Measurements from ENCODE around the gene FKBP5.
A peak's percentile ranks its signal among the peaks of the same experiment; 100 is the strongest.
"Not testable (repeated sequence)": the region's sequence is repeated elsewhere in the genome, so short reads cannot be mapped to it uniquely, and the experiment has no call there.

Gene FKBP5

DNA sequence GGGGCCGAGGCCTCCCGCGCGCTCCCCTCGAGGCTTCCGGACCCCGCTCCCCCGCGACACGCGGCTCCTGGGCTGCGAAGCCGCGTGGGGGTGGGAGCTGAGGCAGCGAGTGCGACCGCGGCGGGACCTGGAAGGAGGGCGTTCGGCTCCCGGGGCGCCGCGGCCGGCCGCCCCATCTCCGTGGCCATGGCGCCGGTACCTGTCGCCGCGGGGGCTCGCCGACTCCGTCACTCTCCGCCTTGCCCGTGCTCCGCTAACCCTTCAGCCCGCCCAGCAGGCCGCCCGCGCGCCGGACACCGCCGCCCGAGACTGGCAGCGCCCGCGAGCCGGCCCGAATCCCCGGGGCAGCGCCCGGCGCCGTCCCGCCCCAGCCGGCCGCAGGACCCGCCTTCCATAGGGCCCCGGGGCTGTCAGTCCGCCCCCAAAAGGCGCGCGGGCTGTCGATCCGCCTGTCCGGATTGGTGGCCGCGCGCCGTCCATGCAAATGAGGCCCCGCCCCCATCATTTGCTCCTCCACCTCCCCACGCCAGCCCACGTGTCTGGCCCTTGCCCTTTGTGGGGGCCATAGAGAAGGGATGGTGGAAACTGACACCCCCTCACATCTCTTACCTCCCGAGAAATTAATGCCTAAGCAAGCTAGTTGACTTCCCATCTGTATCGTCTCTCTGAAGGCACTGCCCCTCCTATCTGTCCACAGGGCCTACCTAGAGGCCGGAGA lies at the start of gene FKBP5:
FKBP5 (minus strand) TSS at position 311 of the 718 bp plus-strand sequence. CDS start 46,091 bp downstream, outside the sequence.
- peak; percentile 86 to 90 for DNase-seq (ENCODE audit: low read depth in 2 of 2)

DNA sequence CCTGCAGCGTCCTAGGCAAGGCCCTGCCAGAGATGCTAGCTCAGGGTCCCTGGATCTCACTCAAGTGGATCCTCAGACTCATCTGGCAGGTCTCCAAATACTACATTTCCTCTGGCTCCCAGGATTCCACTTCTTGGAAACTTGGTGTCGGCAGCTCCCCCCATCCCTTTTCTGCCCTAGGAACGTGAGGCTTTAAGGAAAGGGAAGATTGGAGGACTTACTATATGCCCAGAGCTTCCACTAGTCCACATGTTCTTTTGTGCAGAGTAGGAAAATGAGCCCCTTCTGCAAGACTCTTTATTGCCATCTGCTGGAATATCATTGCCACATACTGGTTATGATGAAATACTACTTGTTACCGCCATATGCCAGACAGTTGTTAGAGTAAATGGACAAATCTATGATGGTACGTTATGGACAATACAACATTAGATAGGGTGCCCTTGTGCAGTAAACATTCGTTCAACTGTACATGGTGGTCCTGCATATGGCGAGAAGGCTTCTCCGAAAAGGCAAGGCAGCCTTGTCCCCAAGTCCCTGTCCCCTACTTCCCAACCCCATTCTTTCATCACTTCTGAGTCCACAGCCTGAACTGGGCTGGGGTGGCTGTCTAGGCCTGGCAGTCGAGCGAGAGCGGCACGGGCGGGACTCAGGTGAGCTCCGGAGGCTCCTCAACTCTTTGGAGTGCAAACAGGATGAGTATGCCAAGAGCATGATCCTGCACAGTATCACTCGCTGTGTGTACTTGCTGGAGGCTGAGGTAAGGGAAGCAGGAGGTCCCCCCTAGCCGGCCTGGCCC lies 48.9 kb upstream of the FKBP5 start:
- no peak for DNase-seq (ENCODE audit: low read depth in 2 of 2)

DNA sequence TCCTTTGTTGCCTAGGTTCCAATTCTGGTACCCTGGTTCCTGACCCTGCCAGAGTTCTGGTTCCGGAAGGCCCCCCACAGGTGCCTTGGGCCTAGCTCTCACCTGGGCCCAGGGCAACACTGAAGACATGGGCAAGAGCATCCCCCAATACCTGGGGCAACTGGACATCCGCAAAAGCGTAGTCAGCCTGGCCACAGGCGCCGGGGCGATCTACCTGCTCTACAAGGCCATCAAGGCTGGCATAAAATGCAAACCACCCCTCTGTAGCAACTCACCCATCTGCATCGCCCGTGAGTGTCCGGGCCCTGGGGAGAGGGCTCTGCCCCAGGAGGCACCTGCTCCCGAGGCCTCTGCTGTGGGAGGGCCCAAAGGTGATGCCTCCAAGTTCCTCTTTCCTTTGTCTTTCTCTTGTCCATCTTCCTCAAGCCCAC lies 48.3 kb upstream of the FKBP5 start, which contains the start of gene ARMC12:
ARMC12 (plus strand) TSS at position 51 of the 431 bp plus-strand sequence; CDS start at position 128, 77 bp downstream.
- DNase-seq (ENCODE audit: low read depth in 2 of 2), result no peak

DNA sequence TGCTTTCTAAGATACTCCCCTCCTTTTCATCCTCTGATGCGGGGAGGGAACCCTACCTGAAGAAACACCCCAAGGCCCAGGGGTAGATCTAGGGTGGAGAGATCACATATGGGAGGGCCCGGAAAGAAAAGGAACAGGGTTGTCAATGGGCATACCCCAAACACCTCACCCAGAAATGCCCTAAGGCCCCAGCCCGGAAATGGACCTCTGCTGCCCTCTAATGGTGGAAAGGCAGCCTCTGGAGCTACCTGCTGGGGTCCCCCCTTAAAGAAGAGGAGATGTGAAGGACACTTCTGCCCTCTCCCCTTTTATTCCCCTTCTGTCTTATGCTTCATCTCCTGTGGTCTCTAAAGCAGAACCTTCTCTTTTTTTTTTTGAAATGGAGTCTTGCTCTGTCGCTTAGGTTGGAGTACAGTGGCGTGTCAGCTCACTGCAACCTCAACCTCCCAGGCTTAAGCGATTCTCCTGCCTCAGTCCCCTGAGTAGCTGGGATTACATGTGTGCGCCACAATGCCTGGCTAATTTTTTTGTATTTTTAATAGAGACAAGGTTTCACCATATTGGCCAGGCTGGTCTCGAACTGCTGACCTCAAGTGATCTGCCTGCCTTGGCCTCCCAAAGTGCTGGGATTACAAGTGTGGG lies 47.7 kb upstream of the FKBP5 start:
- DNase-seq (ENCODE audit: low read depth in 2 of 2), result peak in 1 of 2 donors; percentile 79

DNA sequence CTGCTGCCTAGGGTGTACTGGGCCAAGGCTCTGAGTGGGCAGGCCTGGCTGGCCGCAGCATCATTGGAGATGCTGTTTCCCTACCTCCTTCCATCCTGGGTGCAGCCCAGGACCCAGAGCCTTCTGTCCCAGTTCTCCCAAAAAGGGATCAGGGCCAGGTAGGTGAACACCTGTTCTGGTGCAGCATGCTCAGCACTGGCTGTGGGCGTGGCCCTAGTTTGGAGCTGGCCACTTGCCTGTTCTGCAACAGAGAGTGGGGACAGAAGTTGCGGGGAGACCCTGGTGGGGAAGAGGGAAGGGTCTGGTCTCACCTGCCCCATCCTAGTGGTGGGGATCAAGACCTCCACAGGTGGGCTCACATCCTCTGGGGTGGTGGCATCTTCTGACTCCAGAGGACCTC lies 46.7 kb upstream of the FKBP5 start:
- DNase-seq (ENCODE audit: low read depth in 2 of 2), result no peak

DNA sequence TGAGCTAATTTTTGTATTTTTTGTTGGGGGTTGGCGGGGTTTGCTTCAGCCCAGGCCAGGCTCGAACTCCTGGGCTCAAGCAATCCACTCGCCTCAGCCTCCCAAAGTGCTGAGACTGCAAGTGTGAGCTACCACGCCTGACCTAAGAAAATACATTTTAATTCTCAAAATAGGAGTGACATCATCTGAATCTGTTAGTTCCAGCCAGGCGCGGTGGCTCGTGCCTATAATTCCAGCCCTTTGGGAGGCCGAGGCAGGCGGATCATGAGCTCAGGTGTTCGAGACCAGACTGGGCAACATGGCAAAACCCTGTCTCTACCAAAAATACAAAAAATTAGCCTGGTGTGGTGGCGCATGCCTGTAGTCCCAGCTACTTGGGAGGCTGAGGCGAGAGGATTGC lies 45.6 kb upstream of the FKBP5 start:
- DNase-seq (ENCODE audit: low read depth in 2 of 2), result not testable (repeated sequence)

DNA sequence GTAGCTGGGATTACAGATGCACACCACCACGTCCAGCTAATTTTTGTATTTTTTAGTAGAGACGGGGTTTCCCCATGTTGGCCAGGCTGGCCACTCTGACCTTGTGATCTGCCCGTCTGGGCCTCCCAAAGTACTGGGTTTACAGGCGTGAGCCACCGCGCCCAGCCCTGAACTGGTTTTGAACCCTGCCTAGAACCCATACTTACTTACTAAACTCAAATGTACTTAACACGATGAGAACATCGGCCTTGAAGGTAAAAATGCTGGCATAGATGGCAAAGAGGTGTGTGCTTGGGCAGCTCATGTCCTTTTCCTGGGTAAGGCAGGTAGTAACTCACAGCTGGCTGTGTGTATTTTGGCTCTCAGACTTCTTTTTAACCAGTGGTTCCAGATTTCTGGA lies 44.9 kb upstream of the FKBP5 start:
- no peak for DNase-seq (ENCODE audit: low read depth in 2 of 2)

DNA sequence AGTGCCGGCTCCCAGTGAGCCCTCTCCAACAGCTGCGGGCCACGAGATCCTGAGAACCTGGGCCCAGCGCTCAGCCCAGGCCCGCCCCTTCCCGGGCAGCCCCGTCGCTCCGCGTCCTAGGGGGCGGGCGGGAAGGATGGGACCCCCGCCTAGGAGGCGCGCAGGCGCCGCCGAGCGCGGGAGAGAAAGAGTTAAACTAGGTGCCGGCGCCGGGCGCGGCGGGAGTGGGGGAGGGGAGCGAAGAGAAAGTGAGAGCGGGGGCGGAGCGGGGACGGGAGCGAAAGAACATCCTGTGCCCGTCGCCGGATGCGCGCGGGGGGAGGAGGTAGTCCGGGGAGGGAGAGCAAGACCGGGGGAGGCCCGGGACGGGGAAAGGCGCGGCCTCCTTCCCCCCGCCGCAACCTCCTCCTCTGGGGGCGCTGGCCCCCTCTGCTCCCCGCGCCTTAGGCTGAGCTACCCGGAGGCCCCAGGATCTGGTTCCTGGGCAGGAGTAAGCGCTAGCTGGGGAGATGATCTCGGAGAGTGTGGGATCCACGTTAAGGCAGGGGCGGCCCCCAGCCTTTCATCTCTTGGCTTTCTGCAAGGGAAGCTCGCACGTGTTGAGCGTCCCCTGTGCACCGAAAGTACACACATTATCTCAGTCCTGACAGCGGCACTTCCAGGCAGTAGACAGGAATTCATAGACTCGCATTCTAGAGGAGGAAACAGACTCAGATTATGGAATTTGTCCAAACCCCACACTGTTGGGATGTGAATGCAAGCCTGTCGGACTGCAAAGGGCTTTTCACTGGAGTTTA lies 43.2 kb upstream of the FKBP5 start:
- peak; percentile 91 to 95 for DNase-seq (ENCODE audit: low read depth in 2 of 2)

DNA sequence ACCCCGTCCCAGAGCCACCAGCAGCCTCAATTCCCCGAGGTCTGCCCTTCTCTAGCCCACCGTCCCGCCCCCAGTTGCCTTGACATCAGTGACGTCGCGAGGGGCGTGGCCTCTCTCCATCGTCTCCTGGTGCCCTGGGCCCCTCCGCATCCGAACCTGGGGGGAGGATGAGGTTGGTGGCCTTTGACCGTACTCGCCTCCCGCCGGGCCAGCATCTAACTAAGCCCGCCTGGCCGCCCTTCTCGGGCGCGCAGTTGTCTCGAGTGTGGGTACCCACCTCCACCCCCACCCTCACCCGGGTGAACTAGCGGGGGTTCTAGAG lies 42.7 kb upstream of the FKBP5 start:
- peak; percentile 89 to 94 for DNase-seq (ENCODE audit: low read depth in 2 of 2)

DNA sequence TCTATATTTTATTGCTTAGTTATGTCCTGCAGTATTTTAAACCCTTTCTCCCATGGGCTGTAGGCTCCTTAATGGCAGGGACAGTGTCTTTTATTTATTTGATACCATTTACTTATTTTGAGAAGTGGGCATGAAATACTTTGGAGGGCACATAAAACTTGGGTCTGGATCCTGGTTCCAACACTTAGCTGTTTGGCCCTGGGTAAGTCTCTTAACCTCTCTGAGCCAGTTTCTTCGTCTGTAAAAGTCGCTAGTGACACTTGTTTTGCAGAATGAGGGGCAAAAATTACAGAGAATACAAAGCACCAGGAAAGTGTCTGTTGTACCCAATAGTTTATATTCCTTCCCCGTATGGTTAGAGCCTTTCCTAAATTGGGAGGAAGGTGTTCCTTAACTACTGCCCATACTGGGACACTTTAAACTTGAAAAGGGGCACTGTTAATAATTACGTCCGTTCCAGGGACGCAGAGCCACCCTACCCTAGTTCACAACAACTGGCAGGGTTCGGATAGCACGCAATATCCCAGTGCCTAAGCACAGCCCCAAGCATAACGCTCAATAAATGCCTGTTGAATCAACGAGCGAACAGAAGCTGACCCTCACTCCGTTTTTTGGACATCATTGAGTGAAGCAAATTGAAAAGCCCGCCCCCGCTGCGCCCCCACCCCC lies 42.2 kb upstream of the FKBP5 start:
- no peak for DNase-seq (ENCODE audit: low read depth in 2 of 2)

DNA sequence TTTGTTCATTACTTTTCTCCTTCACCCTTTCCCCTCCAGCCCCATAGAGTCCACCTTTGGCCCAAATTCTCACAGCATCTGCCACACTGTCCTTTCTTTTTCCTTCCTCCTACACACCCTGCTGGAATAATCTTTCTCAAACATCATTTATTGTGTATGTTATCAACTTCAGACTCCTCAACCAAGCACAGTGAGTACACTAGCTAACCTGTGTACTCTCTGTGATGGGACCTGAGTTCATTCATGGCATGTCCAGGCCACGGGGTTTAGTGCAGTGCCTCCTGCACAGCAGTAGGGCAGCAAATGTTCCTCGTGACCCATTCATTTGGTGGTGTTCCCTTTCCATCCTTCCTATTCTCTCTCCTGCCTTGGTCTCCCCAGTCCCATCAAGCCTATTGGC lies 41.0 kb upstream of the FKBP5 start:
- DNase-seq (ENCODE audit: low read depth in 2 of 2), result no peak

DNA sequence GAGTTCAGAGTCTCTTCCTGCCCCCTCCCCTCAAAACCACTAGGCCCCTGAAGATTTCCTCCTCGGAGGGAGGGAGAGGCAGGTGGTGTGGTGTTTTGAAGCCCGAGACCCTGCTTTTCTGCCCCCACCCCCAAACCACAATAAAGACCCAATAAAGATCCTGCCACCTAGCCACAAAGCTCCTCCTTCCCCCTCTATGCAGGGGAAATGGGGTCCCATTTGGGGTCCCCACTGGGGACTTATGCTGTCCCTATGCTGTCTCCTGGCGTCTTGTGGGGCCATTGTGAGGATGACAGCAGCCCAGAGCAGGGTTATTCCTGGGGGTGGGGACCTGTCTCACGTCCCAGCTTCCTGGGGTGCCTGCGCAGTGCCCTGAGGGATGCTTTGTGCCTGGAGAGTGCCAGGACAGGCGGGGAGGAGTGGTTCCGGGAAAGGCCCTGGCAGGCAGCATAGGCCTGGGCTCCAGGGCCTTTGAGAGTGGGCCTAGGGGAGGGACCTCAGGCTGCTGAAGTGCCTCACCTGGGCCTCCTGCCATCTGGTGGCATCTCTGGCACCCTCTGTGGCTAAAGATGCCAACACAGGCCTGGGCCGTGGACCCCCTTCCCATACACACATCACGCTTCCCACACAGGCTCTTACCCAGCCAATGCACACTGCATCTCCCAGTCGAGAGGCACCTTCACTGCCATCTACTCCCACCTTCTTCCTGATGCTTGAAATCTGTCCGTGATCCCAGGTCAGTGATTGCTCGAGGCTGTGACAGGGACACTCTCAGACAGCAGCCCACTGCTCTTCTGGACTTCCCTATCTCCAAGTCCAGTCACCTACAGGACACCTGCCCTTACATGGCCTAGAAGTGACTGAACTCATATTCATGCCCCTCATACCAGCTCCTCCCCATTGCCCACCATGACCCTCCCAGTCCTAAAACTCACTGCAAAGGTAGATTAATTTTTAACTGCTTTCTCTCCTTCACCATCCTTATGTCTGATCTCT lies 40.3 kb upstream of the FKBP5 start:
- DNase-seq (ENCODE audit: low read depth in 2 of 2), result no peak

DNA sequence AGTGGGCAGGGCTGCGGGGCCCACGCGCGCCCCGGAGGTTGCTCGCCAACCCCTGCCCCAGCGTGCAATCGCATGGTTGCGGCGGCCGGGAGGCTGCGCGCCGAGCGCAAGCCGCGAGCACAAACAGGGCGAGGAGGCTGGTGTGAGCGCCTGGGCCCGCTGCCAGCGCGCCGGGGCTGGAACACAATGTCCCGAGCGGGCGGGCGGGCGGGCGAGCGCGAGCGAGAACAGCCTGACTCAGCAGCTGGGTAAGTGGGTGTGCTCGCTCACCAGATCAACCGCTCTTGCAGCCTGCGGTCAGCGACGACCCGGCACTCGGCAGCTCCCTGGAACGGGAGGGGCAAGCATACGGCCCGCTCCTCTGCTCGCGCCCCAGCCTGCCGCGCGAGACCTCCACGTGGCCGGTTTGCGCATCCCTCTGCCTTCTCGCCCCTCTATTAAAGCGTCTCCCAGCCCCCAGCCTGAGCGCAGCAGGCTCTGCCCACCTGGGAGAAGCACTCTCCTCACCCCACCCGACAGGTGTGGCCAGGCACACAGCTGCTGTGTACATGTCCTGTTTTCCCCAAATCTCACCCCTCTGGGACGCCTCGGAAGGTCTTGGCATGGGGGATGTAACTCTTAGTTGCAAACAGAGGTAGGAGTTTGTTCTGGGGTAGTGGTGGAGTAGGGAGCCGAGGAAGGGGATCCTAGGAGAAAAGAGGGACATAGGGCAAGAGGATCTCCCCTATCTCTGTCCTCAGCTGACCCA lies 39.4 kb upstream of the FKBP5 start:
- peak; percentile 80 to 81 for DNase-seq (ENCODE audit: low read depth in 2 of 2)

DNA sequence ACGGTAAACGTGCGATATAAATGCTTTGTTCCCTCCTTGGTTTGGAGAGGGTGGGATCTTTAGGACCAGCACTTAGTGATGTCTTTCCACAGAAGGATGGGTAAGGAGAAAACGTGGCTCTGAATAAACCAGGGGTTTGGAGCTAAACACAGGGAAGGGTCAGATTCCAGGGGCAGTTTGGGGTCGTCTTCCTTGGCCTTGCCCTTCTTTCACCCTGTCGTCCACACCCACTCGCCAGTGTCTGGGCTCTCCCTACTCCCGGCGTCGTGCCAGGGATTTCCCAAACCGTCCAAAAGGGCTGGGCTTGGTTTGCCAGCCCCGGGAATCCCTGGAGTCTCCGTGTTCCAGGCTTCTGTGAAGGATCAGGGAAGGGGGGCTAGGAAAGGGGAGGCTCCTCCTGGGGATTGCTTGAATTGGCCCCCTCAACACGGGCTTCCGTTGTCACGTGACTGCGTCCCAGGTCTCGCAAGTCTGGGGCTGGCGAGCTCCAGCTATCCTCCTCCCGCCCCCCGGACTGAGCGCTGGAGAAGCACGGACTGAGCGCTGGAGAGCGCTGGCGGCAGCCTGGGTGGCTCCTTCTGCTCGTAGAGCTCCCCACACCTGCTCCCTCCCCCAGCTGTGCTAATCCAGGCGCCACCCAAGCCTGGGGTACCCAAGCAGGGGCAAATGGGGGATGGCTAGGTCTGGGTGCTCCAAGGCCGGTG lies 38.7 kb upstream of the FKBP5 start:
- no peak for DNase-seq (ENCODE audit: low read depth in 2 of 2)

DNA sequence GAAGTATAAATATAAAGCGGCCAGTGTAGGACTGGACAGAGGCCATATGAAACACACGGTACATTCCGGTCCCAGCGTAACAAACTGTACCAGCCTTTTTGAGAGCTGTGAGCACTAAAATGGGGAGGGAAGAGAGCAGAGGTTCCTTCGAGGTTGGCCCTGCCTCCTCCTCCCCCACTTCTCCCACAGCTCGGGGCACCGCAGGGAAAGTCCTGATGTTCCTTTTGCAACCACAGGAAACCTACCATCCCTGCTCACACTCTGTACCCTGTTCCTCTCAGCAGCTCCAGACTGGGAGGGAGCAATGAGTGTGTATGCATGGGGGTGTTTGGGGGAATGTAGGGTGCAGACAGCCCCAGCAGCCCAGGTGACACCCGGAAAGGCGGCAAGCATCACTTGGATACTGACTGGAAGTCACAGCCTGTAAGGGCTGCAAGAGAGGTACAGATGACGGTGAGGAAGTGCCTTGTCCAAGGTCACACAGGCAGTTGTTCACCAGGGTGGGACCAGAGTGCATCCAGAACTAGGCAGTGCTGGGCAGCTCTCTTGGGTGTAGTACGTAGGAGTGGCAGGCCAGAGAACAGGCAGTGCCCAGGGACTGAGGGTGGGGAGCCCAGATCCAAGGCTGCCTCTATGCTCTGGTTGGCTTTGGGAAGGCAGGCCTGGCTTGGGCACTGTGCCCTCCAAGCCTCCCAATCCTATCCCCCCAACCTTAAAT lies 37.2 kb upstream of the FKBP5 start:
- no peak for DNase-seq (ENCODE audit: low read depth in 2 of 2)

DNA sequence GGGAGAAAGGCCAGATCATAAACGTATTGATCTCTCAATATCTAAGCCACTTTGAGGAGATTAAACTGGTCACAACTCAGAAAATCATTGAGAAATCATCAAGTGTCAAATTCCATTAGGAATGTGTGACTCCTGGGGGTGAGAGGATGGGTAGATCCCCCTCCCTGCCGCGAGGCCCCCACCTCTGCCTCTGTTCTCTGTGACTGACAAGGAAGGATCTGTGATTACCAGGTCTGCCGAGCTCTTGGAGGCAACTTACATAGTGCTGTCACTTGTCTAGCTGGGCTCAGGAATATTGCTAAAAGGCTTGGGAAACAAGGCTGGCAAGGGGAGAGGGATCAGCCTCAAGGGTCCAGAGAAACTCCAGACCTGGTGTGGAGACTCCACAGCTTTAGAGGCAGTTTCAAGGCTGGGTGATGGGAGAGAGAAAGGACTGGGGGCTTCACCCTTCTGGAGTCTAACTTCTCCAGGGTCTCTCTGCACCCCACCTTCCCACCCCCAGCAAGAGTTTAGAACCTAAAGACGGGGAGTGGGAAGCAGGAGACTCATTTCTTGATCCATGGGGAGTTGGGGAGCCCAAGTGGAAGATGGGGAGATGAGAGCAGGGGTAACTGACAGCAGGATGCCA lies 36.5 kb upstream of the FKBP5 start:
- DNase-seq (ENCODE audit: low read depth in 2 of 2), result no peak

DNA sequence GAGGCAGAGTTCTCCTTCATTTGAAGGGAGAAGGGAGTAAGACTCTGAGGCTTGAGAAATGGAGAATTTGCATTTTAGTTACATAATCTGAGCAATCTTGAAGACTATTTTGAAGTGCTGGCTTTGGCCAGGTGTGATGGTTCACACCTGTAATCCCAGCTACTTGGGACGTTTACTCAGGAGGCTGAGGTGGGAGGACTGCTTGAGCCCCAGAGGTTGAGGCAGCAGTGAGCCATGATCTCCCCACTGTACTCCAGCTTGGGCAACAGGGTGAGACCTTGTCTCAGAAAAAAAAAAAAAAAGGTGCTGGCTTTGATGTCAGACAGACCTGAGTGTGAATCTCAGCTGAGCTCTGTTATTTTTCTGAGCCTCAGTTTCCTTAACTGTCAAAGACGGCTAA lies 35.8 kb upstream of the FKBP5 start:
- no peak for DNase-seq (ENCODE audit: low read depth in 2 of 2)

DNA sequence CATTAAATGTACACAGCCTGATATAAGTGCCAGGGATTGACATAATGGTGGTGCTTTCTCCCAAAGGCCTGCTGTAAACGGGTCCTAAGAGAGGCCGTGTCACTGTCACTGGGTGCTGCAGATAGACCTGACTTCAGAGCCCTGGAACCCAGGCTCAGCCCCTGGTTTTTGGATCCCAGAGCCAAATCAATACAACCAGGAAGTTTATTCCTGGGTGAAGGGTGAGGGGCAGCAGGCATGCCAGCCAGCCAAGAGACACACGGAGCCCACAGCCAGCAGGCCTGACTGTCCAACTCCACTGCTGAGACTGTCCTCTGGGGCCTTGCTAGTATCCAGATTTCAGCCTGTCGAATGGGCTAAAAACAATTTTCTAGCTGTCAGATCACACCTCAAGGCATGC lies 35.3 kb upstream of the FKBP5 start:
- DNase-seq (ENCODE audit: low read depth in 2 of 2), result no peak
